HepG2 (cell line): ENCODE results near the gene CCNF. TPM values are rescaled to one million over a fixed set of nuclear protein-coding genes. Genes with fewer than 3 reads are reported as not detected.

Experiments used
- AGO1 ChIP-seq: fragments of 200-400 bp; formaldehyde crosslinking; IDR thresholded peaks from 2 replicates; pipeline ENCODE4 v1.6.1; 2017; ENCODE audit warnings: mild to moderate bottlenecking, low read depth, low read length, moderate library complexity; ENCODE audit not compliant: poor library complexity, severe bottlenecking
- ATF3 ChIP-seq: sonication (generic); formaldehyde crosslinking; IDR thresholded peaks from 2 replicates; pipeline ENCODE4 v1.4.0; 2020; ENCODE audit warnings: missing genetic modification reagents
- GABPA ChIP-seq, 2 experiments: IDR thresholded peaks; 2 replicates each; pipeline ENCODE4 v1.6.1; 2011 to 2016; ENCODE audit warnings: low read depth in 2 of 2, low read length in 1 of 2, missing biosample characterization in 1 of 2, missing genetic modification characterization in 1 of 2
- MXD4 ChIP-seq: IDR thresholded peaks from 2 replicates; pipeline ENCODE4 v1.6.1; 2016; ENCODE audit warnings: mild to moderate bottlenecking, missing biosample characterization, missing genetic modification reagents
- NONO ChIP-seq, 2 experiments: fragments of 450-650 bp in 1 of 2; sonication (generic) in 1 of 2; formaldehyde crosslinking in 1 of 2; IDR thresholded peaks in 1 of 2; conservative IDR thresholded peaks in 1 of 2; 2 replicates each; pipeline versions ENCODE4 v1.6.1 to v1.8.0; 2017 to 2022; ENCODE audit warnings: mild to moderate bottlenecking in 1 of 2, missing genetic modification reagents in 1 of 2, moderate library complexity in 1 of 2
- SALL1 ChIP-seq: sonication (generic); formaldehyde crosslinking; IDR thresholded peaks from 2 replicates; pipeline ENCODE4 v1.8.0; 2022; ENCODE audit warnings: mild to moderate bottlenecking, missing genetic modification reagents
- TFDP2 ChIP-seq: sonication (generic); formaldehyde crosslinking; IDR thresholded peaks from 2 replicates; pipeline ENCODE4 v1.4.0; 2020; ENCODE audit warnings: missing genetic modification reagents
- THAP11 ChIP-seq: IDR thresholded peaks from 2 replicates; pipeline ENCODE4 v1.6.1; 2016; ENCODE audit warnings: missing biosample characterization, missing genetic modification reagents
- U2AF1 ChIP-seq: fragments of 200-400 bp; formaldehyde crosslinking; optimal IDR thresholded peaks from 2 replicates; pipeline ENCODE3; 2017; ENCODE audit warnings: mild to moderate bottlenecking, low read depth, low read length
- ZHX1 ChIP-seq: sonication (generic); formaldehyde crosslinking; IDR thresholded peaks from 2 replicates; pipeline ENCODE4 v1.8.1; 2022; ENCODE audit warnings: low read depth, mild to moderate bottlenecking, missing genetic modification reagents
- ZNF230 ChIP-seq: sonication (generic); formaldehyde crosslinking; IDR thresholded peaks from 2 replicates; pipeline ENCODE4 v1.4.0; 2020; ENCODE audit warnings: mild to moderate bottlenecking, missing genetic modification reagents
- ZNF282 ChIP-seq: fragments of 450-650 bp; IDR thresholded peaks from 2 replicates; pipeline ENCODE4 v1.6.1; 2018; ENCODE audit not compliant: partially characterized antibody
- ZNF354B ChIP-seq: sonication (generic); formaldehyde crosslinking; IDR thresholded peaks from 2 replicates; pipeline ENCODE4 v1.8.0; 2022; ENCODE audit warnings: mild to moderate bottlenecking, missing genetic modification reagents
- polyA plus RNA-seq, 8 experiments: library from polyadenylated mRNA; depleted of rRNA in 3 of 8; stranded (reverse) in 7 of 8; unstranded in 1 of 8; fragments of >200 nt; fragmentation: Illumina TruSeq in 4 of 8; extraction: Trizol in 4 of 8; gene quantifications; 2 replicates each; pipeline versions ENCODE4 v1.2.1 to v1.2.3, GENCODE V29; 2011 to 2016; ENCODE audit warnings: low read depth in 4 of 8, missing spikeins in 1 of 8, mixed read lengths in 1 of 8; ENCODE audit not compliant: insufficient read depth in 1 of 8
- total RNA-seq, 5 experiments: library from RNA; depleted of rRNA; stranded (reverse); fragments of >200 nt; fragmentation: Illumina TruSeq; extraction: Trizol; gene quantifications; 2 replicates each; pipeline ENCODE4 v1.2.3, GENCODE V29; 2016; ENCODE audit warnings: low read depth in 1 of 5

CCNF gene
- total and polyA plus RNA-seq, 2 of the 13 experiments (the other 11 are each of a cell fraction or from before 2014, with no cell fraction given), result 6.4 to 22.8 TPM

GRCh38 chr16:2471653-2472487 is 42.6 kb downstream of the CCNF start (continued):
- TF ChIP-seq ZHX1 (CRISPR knock-in tag) (0 out of 2 replicates have a peak, but pooled peaks have one; percentile 54), ZNF230 (no peak), MXD4 (CRISPR knock-in tag) (peak; percentile 34; the same call in 1 of the 2 replicates), THAP11 (no peak), SALL1 (CRISPR knock-in tag) (peak; percentile 66), AGO1 (peak; percentile 1), ZNF354B (no peak), GABPA (IDR thresholded peaks at IDR 0.05; ENCODE audit: low read depth, low read length) (no peak), GABPA (CRISPR knock-in tag; IDR thresholded peaks at IDR 0.05; ENCODE audit: low read depth) (no peak), ATF3 (no peak), TFDP2 (CRISPR knock-in tag) (peak; percentile 48; the same call in 1 of the 2 replicates), U2AF1 (no peak), ZNF282 (no peak), NONO (IDR thresholded peaks at IDR 0.05) (no peak), NONO (CRISPR knock-in tag; conservative IDR thresholded peaks at IDR 0.05) (0 out of 2 replicates have a peak, but pooled peaks have one; percentile 48)
